HG03565 (cell line): ENCODE data around the gene FOXP1.
"Not testable (repeated sequence)": the region's sequence is repeated elsewhere in the genome, so short reads cannot be mapped to it uniquely, and the experiment has no call there.

Source experiments
- ATAC-seq: cut with Tn5 transposase; IDR thresholded peaks from one replicate; pipeline ENCODE4 v1.9.1; 2021; ENCODE audit warnings: mild to moderate bottlenecking, moderate library complexity; ENCODE audit not compliant: unreplicated experiment

The FOXP1 gene

DNA sequence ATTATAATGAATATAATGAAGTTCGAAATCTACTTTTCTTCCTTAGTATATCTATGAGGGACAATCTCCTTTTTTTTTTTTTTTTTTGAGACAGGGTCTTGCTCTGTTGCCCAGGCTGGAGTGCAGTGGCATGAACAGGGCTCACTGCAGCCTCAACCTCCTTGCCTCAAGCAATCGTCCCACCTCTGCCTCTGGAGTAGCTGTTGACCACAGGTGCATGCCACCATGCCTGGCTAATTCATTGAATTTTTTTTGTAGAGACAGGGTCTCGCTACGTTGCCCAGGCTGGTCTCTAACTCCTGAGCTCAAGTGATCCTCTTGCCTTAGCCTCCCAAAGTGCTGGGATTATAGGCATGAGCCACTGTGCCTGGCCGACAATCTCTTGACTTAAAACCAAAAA, 607.5 kb downstream of the FOXP1 start:
- ATAC-seq, result not testable (repeated sequence)

DNA sequence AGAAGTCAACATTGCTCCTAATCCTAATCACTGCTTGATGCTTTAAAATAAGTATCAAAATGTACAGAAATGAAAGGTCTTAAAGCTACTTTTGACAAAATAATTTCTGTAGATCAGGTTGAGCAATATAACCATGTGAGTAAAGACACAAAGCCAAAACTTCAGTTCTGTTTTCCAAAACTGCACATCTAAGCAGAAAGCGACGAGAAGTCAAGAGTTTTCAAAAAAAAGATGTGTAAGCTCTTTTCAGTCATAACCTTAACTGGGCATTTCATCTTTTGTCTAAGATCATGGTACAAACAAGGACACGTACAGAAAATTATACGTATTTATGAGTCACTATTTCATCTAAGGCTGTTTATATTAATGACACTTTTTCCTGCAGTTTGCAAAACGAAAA, 608.8 kb downstream of the FOXP1 start:
- ATAC-seq, result no peak

GRCh38 chr3:70973558-70973957, 610.0 kb downstream of the FOXP1 start:
- ATAC-seq, result no peak

GRCh38 chr3:70972855-70973254, 610.7 kb downstream of the FOXP1 start:
- no peak for ATAC-seq

DNA sequence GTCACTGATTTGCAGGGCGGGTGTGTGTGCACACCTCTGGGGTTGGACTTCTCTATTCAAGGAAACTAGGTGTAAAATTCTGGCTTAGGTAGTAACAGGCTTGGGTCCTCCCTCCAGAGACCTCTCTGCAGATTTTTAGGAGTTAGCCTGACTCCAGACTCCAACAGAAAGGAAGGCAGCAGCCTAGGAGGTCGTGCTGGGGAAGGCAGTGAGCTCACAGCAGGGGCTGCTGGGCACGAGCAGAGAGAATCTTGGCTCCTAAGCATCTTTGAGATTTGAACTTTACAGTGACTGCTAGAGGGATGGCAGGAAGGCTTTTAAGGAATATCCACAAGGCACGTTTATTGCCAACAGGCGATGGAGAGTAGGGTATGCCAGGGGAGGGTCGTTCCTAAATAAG, 612.6 kb downstream of the FOXP1 start:
- no peak for ATAC-seq

- no peak for ATAC-seq
These were observed 613.4 kb downstream of the FOXP1 start for GRCh38 chr3:70970171-70970570.

DNA sequence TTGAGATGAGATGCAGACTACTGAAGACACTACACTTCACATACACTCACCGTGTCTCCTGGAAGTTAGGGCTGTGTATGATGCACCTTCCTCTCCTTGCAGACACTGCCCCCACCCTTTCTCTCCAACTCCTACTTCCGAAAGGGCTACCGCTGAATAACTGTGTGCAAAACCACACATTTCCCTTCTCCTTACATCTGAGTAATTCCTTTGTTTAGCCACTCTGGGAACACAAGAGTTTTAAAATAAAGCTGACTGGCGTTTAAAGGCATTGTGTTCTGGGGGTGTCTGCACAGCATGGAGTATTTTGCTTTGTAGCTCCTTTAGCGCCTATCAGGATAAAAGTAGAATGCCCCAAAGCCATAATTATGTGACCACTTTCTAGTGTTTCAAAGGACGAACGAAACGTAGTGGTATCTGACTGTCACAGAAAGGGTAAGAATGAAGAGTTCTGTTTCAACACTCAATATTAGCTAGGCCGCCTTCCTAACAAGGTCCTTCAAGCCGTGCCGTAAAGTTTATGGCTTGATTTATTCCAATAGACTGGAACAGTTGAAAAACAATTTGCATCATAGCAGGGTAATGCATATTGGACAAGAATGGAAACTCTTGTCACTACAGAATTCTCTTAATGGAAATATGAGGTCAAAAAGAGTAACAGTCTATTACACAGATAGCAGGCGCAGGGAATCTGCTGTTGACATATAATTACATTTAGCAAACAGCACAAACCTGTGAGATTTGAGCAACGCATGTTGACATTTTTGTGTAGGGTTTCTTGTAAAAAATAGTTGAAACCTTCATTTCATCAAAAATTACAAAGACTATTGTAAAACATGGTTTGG, 619.9 kb downstream of the FOXP1 start:
- ATAC-seq, result no peak

DNA sequence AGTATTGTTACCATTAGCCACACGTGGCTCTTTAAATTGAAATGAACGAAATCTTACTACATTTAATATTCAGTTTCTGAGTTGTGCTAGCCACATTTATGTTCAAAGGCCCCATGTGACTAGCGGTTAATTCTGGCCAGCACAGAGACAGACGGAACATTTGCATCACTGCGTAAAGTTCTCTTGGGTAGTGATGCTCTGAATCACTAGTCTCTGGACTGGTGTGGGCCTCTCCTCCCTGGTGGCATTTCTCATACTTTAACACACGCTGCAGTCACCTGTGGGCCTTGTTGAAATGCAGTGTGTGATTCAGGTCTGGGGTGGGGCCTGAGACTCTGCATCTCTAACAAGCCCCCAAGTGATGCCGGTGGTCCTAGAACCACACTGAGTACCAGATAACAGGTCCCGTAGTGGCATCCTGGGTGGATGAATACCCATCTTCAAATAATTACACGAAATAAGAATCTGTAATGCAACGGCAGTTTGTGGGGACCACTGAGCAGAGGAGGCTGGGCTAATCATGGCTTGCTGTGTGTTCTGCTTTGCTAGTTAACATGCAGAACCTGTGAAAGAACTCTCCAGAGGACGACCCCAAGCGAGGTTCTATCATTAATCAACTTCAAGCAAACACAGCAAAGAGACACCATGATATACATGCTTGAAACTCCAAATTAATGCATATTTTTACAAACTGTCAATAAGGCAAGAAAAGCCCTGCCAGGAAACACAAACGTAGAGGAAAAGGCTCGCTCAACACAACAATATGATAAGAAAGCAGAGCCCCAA, 623.8 kb downstream of the FOXP1 start:
- no peak for ATAC-seq

- ATAC-seq, result no peak
These were observed 631.3 kb downstream of the FOXP1 start for GRCh38 chr3:70952033-70952747.

- no peak for ATAC-seq
These were observed 632.2 kb downstream of the FOXP1 start for GRCh38 chr3:70951316-70951715.

DNA sequence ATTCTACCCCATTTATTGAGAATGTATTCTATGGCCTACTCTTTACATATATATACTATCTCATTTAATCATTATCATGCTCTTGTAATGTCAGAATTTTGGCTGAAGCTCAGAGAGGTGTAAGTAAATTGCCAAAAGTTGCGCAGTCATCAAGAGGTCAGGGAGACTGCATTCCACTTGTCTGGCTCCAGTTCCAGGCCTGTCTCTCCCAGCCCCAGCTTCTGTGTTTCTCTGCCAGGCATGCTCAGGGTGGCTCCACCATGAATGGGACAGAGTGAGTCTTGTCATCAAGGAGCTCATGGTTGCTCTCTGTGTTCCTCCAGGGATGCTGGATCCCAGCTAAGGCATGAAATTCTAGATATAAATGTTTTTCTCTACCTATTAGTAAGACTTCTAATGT, 635.9 kb downstream of the FOXP1 start:
- no peak for ATAC-seq

- no peak for ATAC-seq
These were observed 639.6 kb downstream of the FOXP1 start for GRCh38 chr3:70943886-70944285.

DNA sequence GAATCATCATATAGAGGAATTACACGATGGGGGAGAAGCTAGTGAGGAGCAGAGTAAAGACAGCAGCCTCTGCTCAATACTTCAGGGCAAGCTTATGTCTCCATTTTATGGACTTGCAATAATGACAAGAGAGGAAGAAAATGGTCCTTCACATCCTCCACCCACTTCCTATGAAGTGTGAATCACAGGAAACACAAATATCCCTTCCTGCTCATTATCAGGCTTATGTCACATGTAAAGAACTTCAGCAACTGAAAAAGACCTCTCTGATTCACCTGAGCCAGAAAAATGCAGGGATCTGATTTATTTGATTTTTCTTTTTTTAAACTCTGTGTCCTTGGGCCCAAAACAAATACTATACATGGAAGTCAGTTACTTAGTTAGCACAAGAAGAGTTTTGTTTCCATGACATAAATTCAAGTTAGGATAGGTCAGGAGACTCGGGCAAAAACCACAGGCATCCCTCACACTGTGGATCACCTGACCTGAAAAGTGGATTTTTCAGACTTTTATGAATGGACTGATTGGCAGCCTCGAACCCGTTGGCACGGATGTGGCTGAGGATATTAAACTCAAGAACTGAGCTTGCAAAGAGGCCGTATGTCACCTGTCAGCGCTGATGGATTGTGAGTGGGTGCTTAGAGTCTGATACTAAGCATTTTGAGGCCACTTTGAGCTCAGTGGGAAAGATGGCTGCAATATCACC, 650.3 kb downstream of the FOXP1 start:
- no peak for ATAC-seq

GRCh38 chr3:70930066-70930465, 653.5 kb downstream of the FOXP1 start:
- ATAC-seq, result no peak

GRCh38 chr3:70927239-70927638, 656.3 kb downstream of the FOXP1 start:
- ATAC-seq, result no peak

DNA sequence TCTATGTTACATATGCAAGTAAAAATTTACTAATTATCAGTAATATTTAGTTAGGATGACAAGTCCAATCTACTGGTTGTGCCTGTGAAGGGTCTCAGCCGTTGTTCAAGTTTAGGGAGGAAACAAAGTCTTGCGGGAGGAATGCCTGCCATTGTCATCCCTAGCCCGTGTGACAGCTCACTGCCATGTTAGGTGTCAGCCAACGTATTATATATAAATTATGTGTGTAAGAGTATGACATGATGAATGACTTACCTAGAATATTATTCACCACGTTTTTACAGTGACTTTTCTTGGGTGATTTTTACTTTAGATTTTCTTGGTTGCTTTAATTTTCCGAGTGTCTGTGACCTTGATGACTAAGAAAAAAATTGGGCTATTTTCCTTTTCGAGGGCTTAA, 656.7 kb downstream of the FOXP1 start:
- no peak for ATAC-seq

GRCh38 chr3:70919661-70920060, 663.9 kb downstream of the FOXP1 start:
- no peak for ATAC-seq

- no peak for ATAC-seq
These were observed 664.4 kb downstream of the FOXP1 start for GRCh38 chr3:70919091-70919490.

DNA sequence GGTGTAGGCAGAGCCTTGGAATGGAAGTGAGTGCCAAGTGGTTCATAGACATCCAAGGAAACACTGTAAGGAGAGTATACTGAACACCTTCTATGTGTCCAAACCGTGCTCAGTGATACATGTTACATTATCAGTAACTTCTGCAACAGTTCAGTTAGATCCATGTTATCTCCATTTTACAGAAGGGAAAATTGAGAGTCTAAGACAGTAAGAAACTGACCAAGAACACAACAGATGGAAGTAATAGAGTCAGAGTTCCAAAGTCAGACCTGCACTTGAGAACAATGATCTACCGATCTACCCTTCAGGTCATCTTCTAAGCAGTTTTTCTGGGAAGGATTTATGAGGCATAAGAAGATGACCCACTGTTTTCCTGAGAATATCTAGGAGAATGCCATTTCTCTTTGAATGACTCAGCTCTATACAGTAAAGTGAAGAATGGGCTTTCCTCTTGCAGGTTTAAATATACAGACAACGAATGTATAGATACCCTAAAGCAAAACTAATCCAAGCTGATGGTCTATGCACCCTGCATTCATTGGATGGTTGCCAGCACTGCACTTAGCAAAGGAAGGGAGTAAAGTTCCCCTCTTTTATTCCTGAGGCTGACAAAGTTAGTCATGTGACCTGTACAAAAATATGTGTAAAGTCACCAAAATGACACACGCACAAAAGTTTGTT, 667.0 kb downstream of the FOXP1 start:
- ATAC-seq, result no peak

GRCh38 chr3:70914862-70915261, 668.7 kb downstream of the FOXP1 start:
- no peak for ATAC-seq
